GM19025 (cell line): ENCODE data around the gene RUFY1.
"Not testable (repeated sequence)": the region's sequence is repeated elsewhere in the genome, so short reads cannot be mapped to it uniquely, and the experiment has no call there.

Experiments used
- ATAC-seq: cut with Tn5 transposase; IDR thresholded peaks from one replicate; pipeline ENCODE4 v1.9.1; 2021; ENCODE audit warnings: mild to moderate bottlenecking, low read depth, moderate library complexity; ENCODE audit not compliant: unreplicated experiment

The RUFY1 gene

GRCh38 chr5:179534431-179534830 is 15.9 kb upstream of the RUFY1 start:
- peak; percentile 47 for ATAC-seq

DNA sequence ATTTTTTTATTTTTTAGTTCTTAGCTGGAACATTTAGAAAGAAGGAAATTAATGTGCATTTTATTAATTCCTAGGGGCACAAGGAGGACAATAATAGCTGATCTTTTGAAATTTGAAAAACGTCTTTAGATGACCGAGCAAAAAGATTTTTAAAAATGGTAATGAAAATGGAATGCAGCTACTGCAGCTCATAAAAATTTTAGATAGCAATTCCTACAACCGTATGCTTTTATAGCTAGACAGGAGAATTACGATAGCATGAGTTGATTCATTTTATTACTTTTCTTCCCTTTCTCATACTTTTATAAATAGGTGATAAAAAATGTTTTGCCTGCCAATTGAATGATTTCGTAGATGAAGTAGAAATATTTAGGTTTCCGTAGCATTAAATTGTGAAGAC is 13.7 kb upstream of the RUFY1 start:
- ATAC-seq, result no peak

DNA sequence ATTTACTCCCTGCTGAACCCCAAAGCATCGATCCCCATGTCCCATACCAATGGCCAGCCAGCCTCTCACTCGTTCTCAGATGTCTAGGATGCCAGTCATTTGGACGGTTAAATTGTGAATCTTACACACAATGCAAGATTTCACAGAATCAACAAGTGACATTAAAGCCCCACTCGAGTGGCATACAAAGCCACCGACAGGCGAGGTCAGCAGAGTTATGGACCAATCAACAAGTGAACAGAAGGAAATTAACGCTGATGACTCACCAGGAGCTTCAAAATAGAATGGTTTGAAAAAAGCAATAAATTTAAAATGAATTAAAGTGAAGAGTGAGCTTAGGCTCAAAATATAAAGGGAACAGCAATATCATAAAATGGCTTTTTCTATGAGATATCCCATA is 8.2 kb upstream of the RUFY1 start:
- ATAC-seq, result no peak

DNA sequence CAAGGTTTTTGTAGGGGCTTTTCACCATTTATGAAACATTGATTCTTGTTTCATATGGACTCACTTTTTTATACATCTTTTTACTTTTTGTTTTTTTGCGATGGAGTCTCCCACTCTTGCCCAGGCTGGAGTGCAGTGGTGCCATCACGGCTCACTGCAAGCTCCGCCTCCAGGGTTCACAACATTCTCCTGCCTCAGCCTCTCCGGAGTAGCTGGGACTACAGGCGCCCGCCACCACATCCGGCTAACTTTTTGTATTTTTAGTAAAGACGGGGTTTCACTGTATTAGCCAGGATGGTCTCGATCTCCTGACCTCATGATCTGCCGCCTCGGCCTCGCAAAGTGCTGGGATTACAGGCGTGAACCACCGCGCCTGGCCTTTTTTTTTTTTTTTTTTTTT is 7.1 kb upstream of the RUFY1 start:
- not testable (repeated sequence) for ATAC-seq

GRCh38 chr5:179553006-179553405 is 2.7 kb downstream of the RUFY1 start:
- no peak for ATAC-seq

GRCh38 chr5:179553875-179554274 is 3.5 kb downstream of the RUFY1 start:
- ATAC-seq, result no peak

DNA sequence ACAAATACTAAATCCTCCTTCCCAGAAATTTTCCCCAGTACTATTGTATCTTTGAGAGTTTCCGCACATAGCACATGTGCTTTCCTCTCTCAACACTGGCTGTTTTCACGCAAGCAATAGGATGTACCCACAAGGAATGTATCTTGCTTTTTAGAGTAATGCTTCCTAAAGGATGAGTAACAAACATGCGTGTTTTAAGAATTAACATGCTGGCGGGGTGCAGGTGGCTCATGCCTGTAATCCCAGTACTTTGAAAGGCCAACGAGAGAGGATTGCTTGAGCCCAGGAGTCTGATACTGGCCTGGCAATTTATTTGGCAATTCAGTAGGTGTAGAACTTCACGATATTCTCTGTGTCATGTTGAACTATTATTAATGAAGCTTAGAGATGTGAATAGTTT is 4.6 kb downstream of the RUFY1 start:
- ATAC-seq, result no peak

- ATAC-seq, result not testable (repeated sequence)
Observed at GRCh38 chr5:179558261-179558799, 8.0 kb downstream of the RUFY1 start.

DNA sequence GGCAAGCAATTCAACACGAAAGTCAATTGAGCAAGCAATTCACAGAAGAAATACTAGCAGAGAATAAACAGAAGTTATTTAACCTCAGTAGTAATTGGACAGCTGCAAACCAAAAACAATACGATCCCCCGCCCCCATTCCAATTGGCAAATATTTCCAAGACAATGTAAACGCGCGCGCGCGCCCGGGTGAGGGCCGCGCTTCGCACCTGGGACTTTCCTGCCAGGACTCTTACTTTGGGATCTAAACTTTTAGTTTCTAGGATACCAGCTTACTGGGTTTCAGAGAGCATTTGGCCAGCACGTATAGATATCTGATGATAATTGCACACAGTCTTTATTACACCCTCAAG is 8.6 kb downstream of the RUFY1 start:
- no peak for ATAC-seq

GRCh38 chr5:179559284-179560252 is 9.2 kb downstream of the RUFY1 start:
- ATAC-seq, result peak; percentile 100

GRCh38 chr5:179564526-179564925 is 14.2 kb downstream of the RUFY1 start:
- ATAC-seq, result no peak

GRCh38 chr5:179568721-179569120 is 18.4 kb downstream of the RUFY1 start:
- no peak for ATAC-seq

- no peak for ATAC-seq
Observed at GRCh38 chr5:179572386-179572785, 22.0 kb downstream of the RUFY1 start.

GRCh38 chr5:179577286-179577960 is 27.1 kb downstream of the RUFY1 start:
- ATAC-seq, result no peak

GRCh38 chr5:179585941-179586401 is 35.6 kb downstream of the RUFY1 start:
- no peak for ATAC-seq

DNA sequence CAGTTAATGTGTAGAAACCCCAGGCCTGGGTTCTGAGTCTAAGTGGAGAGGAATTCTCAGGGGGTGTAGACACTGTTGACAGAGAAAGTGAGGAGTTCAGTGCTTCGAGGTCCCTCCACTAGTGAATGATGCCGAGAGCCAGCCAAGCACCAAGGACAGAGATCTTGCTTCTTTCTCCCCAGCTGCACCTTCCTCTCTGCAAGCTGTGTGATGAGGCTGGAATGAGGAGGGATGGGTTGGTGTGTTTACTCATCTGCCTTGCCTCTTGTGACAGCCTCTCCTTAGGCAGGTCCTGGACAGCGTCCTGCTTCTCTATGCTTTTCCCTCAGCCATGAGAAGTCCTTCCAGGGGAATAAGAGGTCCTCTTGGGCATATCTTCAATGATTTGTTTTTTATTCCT is 37.8 kb downstream of the RUFY1 start:
- no peak for ATAC-seq

DNA sequence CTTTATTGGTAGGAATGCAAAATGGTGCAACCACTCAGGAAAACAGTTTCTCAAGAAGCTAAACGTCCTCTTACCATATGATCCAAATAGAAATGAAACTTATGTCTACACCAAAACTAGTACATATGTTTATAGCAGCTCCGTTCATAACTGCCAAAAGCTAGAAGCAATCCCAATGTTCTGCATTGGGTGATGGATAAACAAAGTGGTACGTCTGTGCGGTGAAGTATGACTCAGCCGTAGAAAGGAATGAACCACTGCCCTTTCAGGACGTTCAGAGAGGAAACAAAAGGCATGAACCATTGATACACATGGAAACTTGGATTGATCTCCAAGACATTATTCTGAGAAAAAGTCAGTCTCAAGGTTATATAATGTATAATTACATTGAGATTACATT is 45.6 kb downstream of the RUFY1 start:
- no peak for ATAC-seq

GRCh38 chr5:179596421-179596820 is 46.1 kb downstream of the RUFY1 start:
- no peak for ATAC-seq

GRCh38 chr5:179599100-179599499 is 48.7 kb downstream of the RUFY1 start:
- ATAC-seq, result no peak

DNA sequence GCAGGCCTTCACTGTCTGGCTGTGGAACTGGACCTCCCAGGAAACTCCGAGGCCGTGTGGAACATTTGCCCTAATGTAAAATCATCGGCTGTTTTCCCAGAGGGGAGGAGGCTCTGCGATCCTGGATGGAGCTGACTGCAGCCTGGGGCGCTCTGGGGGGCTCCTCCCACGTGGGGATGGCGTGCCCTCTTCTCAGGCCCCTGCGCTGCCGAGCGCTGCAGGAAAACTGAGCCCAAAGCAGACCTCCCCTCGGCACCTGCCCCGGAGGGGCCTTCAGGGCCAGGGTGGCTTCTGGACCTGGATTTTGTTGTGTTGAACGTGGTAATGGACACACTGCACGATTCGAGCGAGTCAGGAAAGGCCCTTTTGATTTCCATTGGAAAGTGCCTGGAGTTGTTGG is 49.2 kb downstream of the RUFY1 start:
- ATAC-seq, result no peak

- no peak for ATAC-seq
Observed at GRCh38 chr5:179599973-179600372, 49.6 kb downstream of the RUFY1 start.
